Nephron progenitor cell (in vitro differentiated cells): ENCODE measurements around the gene MYO7B.

Source experiments
- DNase-seq: peaks from one replicate; pipeline ENCODE4 v3.0.0; 2021
- H3K27ac Mint-ChIP-seq: 2 replicates; pipeline ENCODE4 v1.8.0; 2021; ENCODE audit warnings: mild to moderate bottlenecking, moderate library complexity, mixed read lengths
- H3K27me3 Mint-ChIP-seq: 2 replicates; pipeline ENCODE4 v1.8.0; 2021; ENCODE audit warnings: mild to moderate bottlenecking, low read depth, mixed read lengths; ENCODE audit not compliant: poor library complexity
- H3K36me3 Mint-ChIP-seq: 2 replicates; pipeline ENCODE4 v1.8.0; 2021; ENCODE audit warnings: low read depth, mixed read lengths
- H3K4me1 Mint-ChIP-seq: 2 replicates; pipeline ENCODE4 v1.8.0; 2021; ENCODE audit warnings: mixed read lengths
- H3K4me3 Mint-ChIP-seq: 2 replicates; pipeline ENCODE4 v1.8.0; 2021; ENCODE audit warnings: mild to moderate bottlenecking, moderate library complexity, mixed read lengths
- H3K9me3 Mint-ChIP-seq: 2 replicates; pipeline ENCODE4 v1.8.0; 2021; ENCODE audit warnings: mild to moderate bottlenecking, moderate library complexity, mixed read lengths
- TF ChIP-seq, protein P1 (sequence below): fragments of 200-600 bp; sonication (generic); IDR thresholded peaks from 2 replicates; pipeline ENCODE4 v1.5.0; 2021; ENCODE audit warnings: antibody characterized with exemption

Gene MYO7B

GRCh38 chr2:127599211-127599610 is 63.7 kb downstream of the MYO7B start:
- Mint-ChIP-seq H3K4me1 (no peaks in the 10 kb centered on the region), H3K27me3 (peaks cover 23% of the 10 kb centered on the region), H3K9me3 (peaks cover 32% of the 10 kb centered on the region), H3K27ac (no peak overlapping the region), H3K36me3 (no peaks in the 10 kb centered on the region), H3K4me3 (no peak overlapping the region)
- DNase-seq: no peak
- TF ChIP-seq, protein P1, sequence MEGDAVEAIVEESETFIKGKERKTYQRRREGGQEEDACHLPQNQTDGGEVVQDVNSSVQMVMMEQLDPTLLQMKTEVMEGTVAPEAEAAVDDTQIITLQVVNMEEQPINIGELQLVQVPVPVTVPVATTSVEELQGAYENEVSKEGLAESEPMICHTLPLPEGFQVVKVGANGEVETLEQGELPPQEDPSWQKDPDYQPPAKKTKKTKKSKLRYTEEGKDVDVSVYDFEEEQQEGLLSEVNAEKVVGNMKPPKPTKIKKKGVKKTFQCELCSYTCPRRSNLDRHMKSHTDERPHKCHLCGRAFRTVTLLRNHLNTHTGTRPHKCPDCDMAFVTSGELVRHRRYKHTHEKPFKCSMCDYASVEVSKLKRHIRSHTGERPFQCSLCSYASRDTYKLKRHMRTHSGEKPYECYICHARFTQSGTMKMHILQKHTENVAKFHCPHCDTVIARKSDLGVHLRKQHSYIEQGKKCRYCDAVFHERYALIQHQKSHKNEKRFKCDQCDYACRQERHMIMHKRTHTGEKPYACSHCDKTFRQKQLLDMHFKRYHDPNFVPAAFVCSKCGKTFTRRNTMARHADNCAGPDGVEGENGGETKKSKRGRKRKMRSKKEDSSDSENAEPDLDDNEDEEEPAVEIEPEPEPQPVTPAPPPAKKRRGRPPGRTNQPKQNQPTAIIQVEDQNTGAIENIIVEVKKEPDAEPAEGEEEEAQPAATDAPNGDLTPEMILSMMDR: no peak

DNA sequence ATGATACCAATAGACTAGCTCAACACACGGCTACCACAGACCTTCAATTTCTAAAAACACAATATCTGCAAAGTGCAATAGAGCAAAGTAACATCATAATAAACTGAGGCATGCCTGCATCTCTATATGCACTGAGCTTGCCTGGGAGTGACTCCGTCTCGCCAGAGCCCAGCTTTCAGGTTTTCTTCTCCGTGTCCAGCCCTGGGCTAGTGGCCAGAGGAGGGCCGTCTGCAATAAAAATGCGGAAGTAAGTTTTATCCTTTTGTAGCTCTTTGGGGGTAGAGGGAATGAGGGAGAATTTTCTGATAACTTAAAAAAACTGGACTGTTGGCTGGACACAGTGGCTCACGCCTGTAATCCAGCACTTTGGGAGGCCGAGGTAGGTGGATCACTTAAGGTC is 69.5 kb downstream of the MYO7B start:
- Mint-ChIP-seq H3K27ac (no peak overlapping the region), H3K27me3 (peaks cover 22% of the 10 kb centered on the region), H3K9me3 (peaks cover 20% of the 10 kb centered on the region), H3K4me1 (no peaks in the 10 kb centered on the region), H3K4me3 (no peak overlapping the region), H3K36me3 (no peaks in the 10 kb centered on the region)
- DNase-seq: no peak
- TF ChIP-seq, protein P1: no peak

- Mint-ChIP-seq H3K4me1 (no peaks in the 10 kb centered on the region), H3K27ac (no peak overlapping the region), H3K27me3 (peaks cover 20% of the 10 kb centered on the region), H3K36me3 (no peaks in the 10 kb centered on the region), H3K9me3 (peaks cover 20% of the 10 kb centered on the region), H3K4me3 (no peak overlapping the region)
- TF ChIP-seq, protein P1: no peak
- no peak for DNase-seq
Observed at GRCh38 chr2:127605691-127606263, 70.3 kb downstream of the MYO7B start.

DNA sequence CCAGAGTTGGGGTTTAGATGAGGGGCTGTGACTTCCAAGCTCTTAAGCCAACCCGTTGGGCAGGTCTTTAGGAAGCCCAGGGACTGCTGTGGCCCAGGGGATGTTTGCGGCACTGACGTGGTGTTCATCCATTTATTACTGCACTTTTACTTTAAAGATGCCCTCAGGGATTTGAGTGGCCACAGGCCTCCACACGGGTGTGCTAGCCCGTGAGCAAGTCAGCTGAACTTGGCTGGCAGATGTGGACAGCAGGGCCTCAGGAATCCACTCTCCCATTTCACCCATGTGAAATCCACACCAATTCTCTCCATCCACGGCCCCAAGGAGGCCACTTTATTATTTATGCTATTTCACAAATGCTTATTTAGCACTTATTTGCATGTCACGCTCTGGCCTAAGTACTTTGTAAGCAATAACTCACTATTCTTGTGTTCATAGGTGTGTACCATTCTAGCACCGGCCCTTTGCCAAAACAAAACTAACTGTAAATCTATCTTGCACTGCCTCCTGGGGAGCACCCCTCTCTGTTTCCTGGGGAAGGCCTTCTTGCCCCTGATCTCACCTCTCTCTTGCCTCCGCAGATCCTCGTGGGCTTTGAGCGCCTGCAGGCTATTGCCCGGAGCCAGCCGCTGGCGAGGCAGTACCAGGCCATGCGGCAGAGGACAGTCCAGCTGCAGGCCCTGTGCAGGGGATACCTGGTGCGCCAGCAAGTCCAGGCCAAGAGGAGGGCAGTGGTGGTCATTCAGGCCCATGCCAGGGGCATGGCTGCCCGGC is 71.3 kb downstream of the MYO7B start:
- no peaks in the 10 kb centered on the region for H3K36me3 Mint-ChIP-seq
- H3K9me3 Mint-ChIP-seq: peaks cover 23% of the 10 kb centered on the region
- TF ChIP-seq, protein P1: no peak
- DNase-seq: no peak
- H3K4me3 Mint-ChIP-seq: no peak overlapping the region
- no peak overlapping the region for H3K27ac Mint-ChIP-seq
- H3K4me1 Mint-ChIP-seq: no peaks in the 10 kb centered on the region
- peaks cover 18% of the 10 kb centered on the region for H3K27me3 Mint-ChIP-seq

DNA sequence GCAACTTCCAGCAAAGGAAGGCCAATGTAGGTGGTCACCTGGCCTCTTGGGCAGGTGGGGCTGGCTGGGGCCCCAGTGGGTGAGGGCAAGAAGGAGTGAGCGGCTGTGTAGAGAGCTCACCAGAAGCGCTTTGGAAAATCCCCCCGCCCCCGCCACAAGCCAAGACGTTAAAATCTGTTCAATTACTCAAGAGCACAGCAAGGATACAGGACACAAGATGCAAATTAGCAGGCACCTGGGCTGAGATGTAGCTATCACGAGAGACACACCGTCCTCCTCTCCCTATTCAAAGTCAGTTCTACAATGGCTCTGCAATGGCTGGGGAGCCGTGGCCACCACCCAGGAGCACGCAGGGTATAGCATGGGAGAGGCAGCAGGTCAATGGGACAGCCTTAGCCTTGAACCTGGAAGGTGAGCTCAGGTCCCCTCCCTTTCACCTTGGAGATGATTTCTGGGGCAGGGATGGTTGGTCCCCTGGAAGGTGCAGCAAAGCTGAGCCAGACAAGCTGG is 72.0 kb downstream of the MYO7B start:
- Mint-ChIP-seq H3K4me1 (no peaks in the 10 kb centered on the region), H3K27ac (no peak overlapping the region), H3K36me3 (no peaks in the 10 kb centered on the region), H3K9me3 (peaks cover 18% of the 10 kb centered on the region), H3K27me3 (peaks cover 15% of the 10 kb centered on the region), H3K4me3 (no peak overlapping the region)
- no peak for DNase-seq
- TF ChIP-seq, protein P1: no peak
